Fibroblast of lung (primary cell): ENCODE data around the gene EXD2. TPM values are rescaled to one million over a fixed set of nuclear protein-coding genes. Genes with fewer than 3 reads are reported as not detected.

Experiments used
- DNase-seq, 2 donors: peaks; one replicate each; pipeline versions ENCODE4 v3.0.0 to v3.0.0-alpha.2; 2010; ENCODE audit warnings: low read depth in 2 of 2
- H2AFZ ChIP-seq: 2 replicates; pipeline ENCODE4 v1.5.1; 2012; ENCODE audit warnings: low read length, control low read depth, inconsistent platforms
- H3K27ac ChIP-seq: 2 replicates; pipeline ENCODE4 v1.5.1; 2011; ENCODE audit warnings: low read length, control low read depth; ENCODE audit not compliant: insufficient read depth
- H3K27me3 ChIP-seq: 2 replicates; pipeline ENCODE4 v1.5.1; 2011; ENCODE audit warnings: mild to moderate bottlenecking, low read length; ENCODE audit not compliant: control insufficient read depth, insufficient read depth
- H3K36me3 ChIP-seq: 2 replicates; pipeline ENCODE4 v1.5.1; 2011; ENCODE audit warnings: low read length; ENCODE audit not compliant: control insufficient read depth, insufficient read depth
- H3K4me1 ChIP-seq: 2 replicates; pipeline ENCODE4 v1.5.1; 2011; ENCODE audit warnings: low read length; ENCODE audit not compliant: control insufficient read depth, insufficient read depth; ENCODE audit errors: extremely low read depth
- H3K4me2 ChIP-seq: 2 replicates; pipeline ENCODE4 v1.5.1; 2011; ENCODE audit warnings: low read length, control low read depth; ENCODE audit not compliant: insufficient read depth; ENCODE audit errors: extremely low read depth
- H3K4me3 ChIP-seq, 4 experiments: fragments of 200-600 bp in 1 of 4; sonication (generic) in 1 of 4; replicated peaks in 1 of 4; 2 replicates each; pipeline ENCODE4 v1.5.1; 2011 to 2016; ENCODE audit warnings: low read length in 4 of 4, low read depth in 3 of 4, mild to moderate bottlenecking in 3 of 4, control low read depth in 2 of 4, inconsistent platforms in 1 of 4, mixed read lengths in 1 of 4; ENCODE audit not compliant: insufficient read depth in 1 of 4; ENCODE audit errors: control extremely low read depth in 1 of 4
- H3K79me2 ChIP-seq: 2 replicates; pipeline ENCODE4 v1.5.1; 2012; ENCODE audit warnings: mild to moderate bottlenecking, low read length, inconsistent platforms; ENCODE audit not compliant: control insufficient read depth, insufficient read depth
- H3K9ac ChIP-seq: 2 replicates; pipeline ENCODE4 v1.5.1; 2011; ENCODE audit warnings: mild to moderate bottlenecking, low read length, control low read depth; ENCODE audit not compliant: insufficient read depth
- H3K9me3 ChIP-seq: 2 replicates; pipeline ENCODE4 v1.5.1; 2012; ENCODE audit warnings: low read depth, low read length; ENCODE audit not compliant: control insufficient read depth, insufficient read depth
- H4K20me1 ChIP-seq: 2 replicates; pipeline ENCODE4 v1.5.1; 2011; ENCODE audit warnings: low read length; ENCODE audit not compliant: control insufficient read depth, insufficient read depth; ENCODE audit errors: extremely low read depth
- EZH2 ChIP-seq: IDR thresholded peaks from 2 replicates; pipeline ENCODE4 v1.5.1; 2012; ENCODE audit warnings: low read length, control low read depth, mild to moderate bottlenecking; ENCODE audit errors: missing control alignments
- polyA plus RNA-seq, 2 donors: library from polyadenylated mRNA; depleted of rRNA in 1 of 2; stranded (reverse) in 1 of 2; unstranded in 1 of 2; fragments of >200 nt; gene quantifications; 2 replicates each; pipeline ENCODE4 v1.2.1, GENCODE V29; 2011 to 2012; ENCODE audit warnings: missing spikeins in 1 of 2
- total RNA-seq: library from RNA; depleted of rRNA; stranded (reverse); fragments of >200 nt; gene quantifications from 2 replicates; pipeline ENCODE4 v1.2.1, GENCODE V29; 2014
- TF ChIP-seq, protein P1 (sequence below), 2 donors: IDR thresholded peaks in 1 of 2; conservative IDR thresholded peaks in 1 of 2; 1 replicate in 1 of 2; 2 replicates in 1 of 2; pipeline ENCODE4 v1.5.1; 2011 to 2012; ENCODE audit warnings: low read length in 2 of 2, control low read depth in 1 of 2, inconsistent platforms in 1 of 2, low read depth in 1 of 2, mild to moderate bottlenecking in 1 of 2

EXD2 gene
- total and polyA plus RNA-seq, 2 donors (not counting 1 experiment from before 2014, with no cell fraction given) = 25.5 to 27.7 TPM

- Histone ChIP-seq H3K27me3 (no peaks in the 10 kb centered on the region), H3K4me1 (no peaks in the 10 kb centered on the region), H3K79me2 (no peaks in the 10 kb centered on the region), H2AFZ (no peak overlapping the region), H3K36me3 (peaks cover 2% of the 10 kb centered on the region), H3K27ac (no peak overlapping the region), H3K9me3 (no peaks in the 10 kb centered on the region), H4K20me1 (no peaks in the 10 kb centered on the region), H3K4me3 (no peak overlapping the region), H3K4me2 (no peak overlapping the region), H3K9ac (no peak overlapping the region)
- DNase-seq = no peak
- no peak for TF ChIP-seq EZH2
- TF ChIP-seq, protein P1, sequence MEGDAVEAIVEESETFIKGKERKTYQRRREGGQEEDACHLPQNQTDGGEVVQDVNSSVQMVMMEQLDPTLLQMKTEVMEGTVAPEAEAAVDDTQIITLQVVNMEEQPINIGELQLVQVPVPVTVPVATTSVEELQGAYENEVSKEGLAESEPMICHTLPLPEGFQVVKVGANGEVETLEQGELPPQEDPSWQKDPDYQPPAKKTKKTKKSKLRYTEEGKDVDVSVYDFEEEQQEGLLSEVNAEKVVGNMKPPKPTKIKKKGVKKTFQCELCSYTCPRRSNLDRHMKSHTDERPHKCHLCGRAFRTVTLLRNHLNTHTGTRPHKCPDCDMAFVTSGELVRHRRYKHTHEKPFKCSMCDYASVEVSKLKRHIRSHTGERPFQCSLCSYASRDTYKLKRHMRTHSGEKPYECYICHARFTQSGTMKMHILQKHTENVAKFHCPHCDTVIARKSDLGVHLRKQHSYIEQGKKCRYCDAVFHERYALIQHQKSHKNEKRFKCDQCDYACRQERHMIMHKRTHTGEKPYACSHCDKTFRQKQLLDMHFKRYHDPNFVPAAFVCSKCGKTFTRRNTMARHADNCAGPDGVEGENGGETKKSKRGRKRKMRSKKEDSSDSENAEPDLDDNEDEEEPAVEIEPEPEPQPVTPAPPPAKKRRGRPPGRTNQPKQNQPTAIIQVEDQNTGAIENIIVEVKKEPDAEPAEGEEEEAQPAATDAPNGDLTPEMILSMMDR (conservative IDR thresholded peaks at IDR 0.05 in 1 of 2, IDR thresholded peaks at IDR 0.05 in 1 of 2; ENCODE audit: low read depth in 1 of 2, low read length in 2 of 2) = no peak
These were observed 33.6 kb downstream of the EXD2 start for GRCh38 chr14:69224946-69225345.

- Histone ChIP-seq H3K79me2 (no peaks in the 10 kb centered on the region), H3K4me2 (no peak overlapping the region), H4K20me1 (no peaks in the 10 kb centered on the region), H3K4me1 (no peaks in the 10 kb centered on the region), H3K9me3 (no peaks in the 10 kb centered on the region), H2AFZ (no peak overlapping the region), H3K27me3 (no peaks in the 10 kb centered on the region), H3K9ac (no peak overlapping the region), H3K27ac (no peak overlapping the region), H3K36me3 (peaks cover 2% of the 10 kb centered on the region), H3K4me3 (no peak overlapping the region)
- DNase-seq = peak in 1 of 2 donors; percentile 39
- no peak for TF ChIP-seq EZH2
- TF ChIP-seq, protein P1 (conservative IDR thresholded peaks at IDR 0.05 in 1 of 2, IDR thresholded peaks at IDR 0.05 in 1 of 2; ENCODE audit: low read depth in 1 of 2, low read length in 2 of 2) = no peak
These were observed 34.9 kb downstream of the EXD2 start for GRCh38 chr14:69226178-69226577.

- TF ChIP-seq, protein P1 (conservative IDR thresholded peaks at IDR 0.05 in 1 of 2, IDR thresholded peaks at IDR 0.05 in 1 of 2; ENCODE audit: low read depth in 1 of 2, low read length in 2 of 2) = no peak
- no peak for TF ChIP-seq EZH2
- no peaks in the 10 kb centered on the region for H4K20me1 ChIP-seq
- H3K79me2 ChIP-seq = no peaks in the 10 kb centered on the region
- DNase-seq = peak in 1 of 2 donors; percentile 36
- H3K27me3 ChIP-seq = no peaks in the 10 kb centered on the region
- no peak overlapping the region for H2AFZ ChIP-seq
- no peak overlapping the region for H3K4me2 ChIP-seq
- no peak overlapping the region for H3K27ac ChIP-seq
- H3K9me3 ChIP-seq = no peaks in the 10 kb centered on the region
- no peak overlapping the region for H3K4me3 ChIP-seq
- no peak overlapping the region for H3K9ac ChIP-seq
- H3K4me1 ChIP-seq = no peaks in the 10 kb centered on the region
- H3K36me3 ChIP-seq = peaks cover 2% of the 10 kb centered on the region
These were observed 35.4 kb downstream of the EXD2 start for GRCh38 chr14:69226736-69227135.
